Fibroblast of lung (primary cell): ENCODE measurements around the gene FBXL13. TPM values are rescaled to one million over a fixed set of nuclear protein-coding genes. Genes with fewer than 3 reads are reported as not detected.

ENCODE experiments used
- DNase-seq, 2 donors: peaks; one replicate each; pipeline versions ENCODE4 v3.0.0 to v3.0.0-alpha.2; 2010; ENCODE audit warnings: low read depth in 2 of 2
- H2AFZ ChIP-seq: 2 replicates; pipeline ENCODE4 v1.5.1; 2012; ENCODE audit warnings: low read length, control low read depth, inconsistent platforms
- H3K27ac ChIP-seq: 2 replicates; pipeline ENCODE4 v1.5.1; 2011; ENCODE audit warnings: low read length, control low read depth; ENCODE audit not compliant: insufficient read depth
- H3K27me3 ChIP-seq: 2 replicates; pipeline ENCODE4 v1.5.1; 2011; ENCODE audit warnings: mild to moderate bottlenecking, low read length; ENCODE audit not compliant: control insufficient read depth, insufficient read depth
- H3K36me3 ChIP-seq: 2 replicates; pipeline ENCODE4 v1.5.1; 2011; ENCODE audit warnings: low read length; ENCODE audit not compliant: control insufficient read depth, insufficient read depth
- H3K4me1 ChIP-seq: 2 replicates; pipeline ENCODE4 v1.5.1; 2011; ENCODE audit warnings: low read length; ENCODE audit not compliant: control insufficient read depth, insufficient read depth; ENCODE audit errors: extremely low read depth
- H3K4me2 ChIP-seq: 2 replicates; pipeline ENCODE4 v1.5.1; 2011; ENCODE audit warnings: low read length, control low read depth; ENCODE audit not compliant: insufficient read depth; ENCODE audit errors: extremely low read depth
- H3K4me3 ChIP-seq, 4 experiments: fragments of 200-600 bp in 1 of 4; sonication (generic) in 1 of 4; replicated peaks in 1 of 4; 2 replicates each; pipeline ENCODE4 v1.5.1; 2011 to 2016; ENCODE audit warnings: low read length in 4 of 4, low read depth in 3 of 4, mild to moderate bottlenecking in 3 of 4, control low read depth in 2 of 4, inconsistent platforms in 1 of 4, mixed read lengths in 1 of 4; ENCODE audit not compliant: insufficient read depth in 1 of 4; ENCODE audit errors: control extremely low read depth in 1 of 4
- H3K79me2 ChIP-seq: 2 replicates; pipeline ENCODE4 v1.5.1; 2012; ENCODE audit warnings: mild to moderate bottlenecking, low read length, inconsistent platforms; ENCODE audit not compliant: control insufficient read depth, insufficient read depth
- H3K9ac ChIP-seq: 2 replicates; pipeline ENCODE4 v1.5.1; 2011; ENCODE audit warnings: mild to moderate bottlenecking, low read length, control low read depth; ENCODE audit not compliant: insufficient read depth
- H3K9me3 ChIP-seq: 2 replicates; pipeline ENCODE4 v1.5.1; 2012; ENCODE audit warnings: low read depth, low read length; ENCODE audit not compliant: control insufficient read depth, insufficient read depth
- H4K20me1 ChIP-seq: 2 replicates; pipeline ENCODE4 v1.5.1; 2011; ENCODE audit warnings: low read length; ENCODE audit not compliant: control insufficient read depth, insufficient read depth; ENCODE audit errors: extremely low read depth
- EZH2 ChIP-seq: IDR thresholded peaks from 2 replicates; pipeline ENCODE4 v1.5.1; 2012; ENCODE audit warnings: low read length, control low read depth, mild to moderate bottlenecking; ENCODE audit errors: missing control alignments
- polyA plus RNA-seq, 2 donors: library from polyadenylated mRNA; depleted of rRNA in 1 of 2; stranded (reverse) in 1 of 2; unstranded in 1 of 2; fragments of >200 nt; gene quantifications; 2 replicates each; pipeline ENCODE4 v1.2.1, GENCODE V29; 2011 to 2012; ENCODE audit warnings: missing spikeins in 1 of 2
- total RNA-seq: library from RNA; depleted of rRNA; stranded (reverse); fragments of >200 nt; gene quantifications from 2 replicates; pipeline ENCODE4 v1.2.1, GENCODE V29; 2014
- TF ChIP-seq, protein P1 (sequence below), 2 donors: IDR thresholded peaks in 1 of 2; conservative IDR thresholded peaks in 1 of 2; 1 replicate in 1 of 2; 2 replicates in 1 of 2; pipeline ENCODE4 v1.5.1; 2011 to 2012; ENCODE audit warnings: low read length in 2 of 2, control low read depth in 1 of 2, inconsistent platforms in 1 of 2, low read depth in 1 of 2, mild to moderate bottlenecking in 1 of 2

FBXL13 gene
- total and polyA plus RNA-seq, 2 donors (not counting 1 experiment from before 2014, with no cell fraction given), result 0.41 to 0.66 TPM

DNA sequence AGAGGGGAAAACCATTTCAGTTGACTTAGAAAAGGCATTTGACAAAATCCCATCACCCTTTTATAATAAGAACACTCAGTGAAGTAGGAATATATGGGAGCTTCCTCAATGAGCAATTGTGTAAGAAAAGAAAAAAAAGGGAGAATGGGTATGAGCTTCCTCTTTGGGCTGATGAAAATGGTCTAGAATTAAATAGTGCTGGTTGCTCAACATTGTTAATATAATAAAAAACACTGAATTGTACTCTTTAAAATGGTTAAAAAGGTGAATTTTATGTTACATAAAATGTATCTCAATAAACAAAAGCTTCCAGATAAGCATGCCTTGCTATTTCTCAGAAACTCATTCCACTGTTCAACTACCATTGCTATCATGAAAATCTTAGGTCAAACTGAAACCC lies 121.2 kb downstream of the FBXL13 start:
- Histone ChIP-seq H3K9me3 (no peaks in the 10 kb centered on the region), H2AFZ (no peak overlapping the region), H3K4me2 (no peak overlapping the region), H3K4me3 (no peak overlapping the region), H3K27me3 (no peaks in the 10 kb centered on the region), H3K27ac (no peak overlapping the region), H4K20me1 (no peaks in the 10 kb centered on the region), H3K36me3 (no peaks in the 10 kb centered on the region), H3K79me2 (no peaks in the 10 kb centered on the region), H3K9ac (no peak overlapping the region), H3K4me1 (no peaks in the 10 kb centered on the region)
- no peak for DNase-seq
- TF ChIP-seq, protein P1, sequence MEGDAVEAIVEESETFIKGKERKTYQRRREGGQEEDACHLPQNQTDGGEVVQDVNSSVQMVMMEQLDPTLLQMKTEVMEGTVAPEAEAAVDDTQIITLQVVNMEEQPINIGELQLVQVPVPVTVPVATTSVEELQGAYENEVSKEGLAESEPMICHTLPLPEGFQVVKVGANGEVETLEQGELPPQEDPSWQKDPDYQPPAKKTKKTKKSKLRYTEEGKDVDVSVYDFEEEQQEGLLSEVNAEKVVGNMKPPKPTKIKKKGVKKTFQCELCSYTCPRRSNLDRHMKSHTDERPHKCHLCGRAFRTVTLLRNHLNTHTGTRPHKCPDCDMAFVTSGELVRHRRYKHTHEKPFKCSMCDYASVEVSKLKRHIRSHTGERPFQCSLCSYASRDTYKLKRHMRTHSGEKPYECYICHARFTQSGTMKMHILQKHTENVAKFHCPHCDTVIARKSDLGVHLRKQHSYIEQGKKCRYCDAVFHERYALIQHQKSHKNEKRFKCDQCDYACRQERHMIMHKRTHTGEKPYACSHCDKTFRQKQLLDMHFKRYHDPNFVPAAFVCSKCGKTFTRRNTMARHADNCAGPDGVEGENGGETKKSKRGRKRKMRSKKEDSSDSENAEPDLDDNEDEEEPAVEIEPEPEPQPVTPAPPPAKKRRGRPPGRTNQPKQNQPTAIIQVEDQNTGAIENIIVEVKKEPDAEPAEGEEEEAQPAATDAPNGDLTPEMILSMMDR (conservative IDR thresholded peaks at IDR 0.05 in 1 of 2, IDR thresholded peaks at IDR 0.05 in 1 of 2; ENCODE audit: low read depth in 1 of 2, low read length in 2 of 2), result no peak
- no peak for TF ChIP-seq EZH2

GRCh38 chr7:102951839-102952238 lies 122.8 kb downstream of the FBXL13 start:
- no peaks in the 10 kb centered on the region for H3K36me3 ChIP-seq
- H3K4me2 ChIP-seq, result no peak overlapping the region
- H4K20me1 ChIP-seq, result no peaks in the 10 kb centered on the region
- H3K9me3 ChIP-seq, result no peaks in the 10 kb centered on the region
- H3K9ac ChIP-seq, result no peak overlapping the region
- H3K4me1 ChIP-seq, result no peaks in the 10 kb centered on the region
- no peak overlapping the region for H2AFZ ChIP-seq
- H3K79me2 ChIP-seq, result no peaks in the 10 kb centered on the region
- H3K4me3 ChIP-seq, result no peak overlapping the region
- no peak overlapping the region for H3K27ac ChIP-seq
- no peaks in the 10 kb centered on the region for H3K27me3 ChIP-seq
- TF ChIP-seq, protein P1 (conservative IDR thresholded peaks at IDR 0.05 in 1 of 2, IDR thresholded peaks at IDR 0.05 in 1 of 2; ENCODE audit: low read depth in 1 of 2, low read length in 2 of 2), result no peak
- DNase-seq, result no peak

DNA sequence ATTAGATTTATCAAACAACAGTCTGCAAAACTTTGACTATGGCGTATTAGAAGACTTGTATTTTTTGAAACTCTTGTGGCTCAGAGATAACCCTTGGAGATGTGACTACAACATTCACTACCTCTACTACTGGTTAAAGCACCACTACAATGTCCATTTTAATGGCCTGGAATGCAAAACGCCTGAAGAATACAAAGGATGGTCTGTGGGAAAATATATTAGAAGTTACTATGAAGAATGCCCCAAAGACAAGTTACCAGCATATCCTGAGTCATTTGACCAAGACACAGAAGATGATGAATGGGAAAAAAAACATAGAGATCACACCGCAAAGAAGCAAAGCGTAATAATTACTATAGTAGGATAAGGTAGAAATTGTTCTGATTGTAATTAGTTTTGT lies 130.4 kb downstream of the FBXL13 start:
- Histone ChIP-seq H3K79me2 (no peaks in the 10 kb centered on the region), H3K9ac (no peak overlapping the region), H3K4me3 (no peak overlapping the region), H3K27me3 (no peaks in the 10 kb centered on the region), H3K4me2 (no peak overlapping the region), H3K9me3 (no peaks in the 10 kb centered on the region), H2AFZ (no peak overlapping the region), H4K20me1 (no peaks in the 10 kb centered on the region), H3K4me1 (peaks cover 2% of the 10 kb centered on the region), H3K36me3 (peaks cover 1% of the 10 kb centered on the region), H3K27ac (no peak overlapping the region)
- no peak for TF ChIP-seq EZH2
- TF ChIP-seq, protein P1 (conservative IDR thresholded peaks at IDR 0.05 in 1 of 2, IDR thresholded peaks at IDR 0.05 in 1 of 2; ENCODE audit: low read depth in 1 of 2, low read length in 2 of 2), result no peak
- peak in 1 of 2 donors; percentile 45 for DNase-seq
